Mesenteric fat pad (tissue), 1 donor: ENCODE data around the gene TGFA. TPM values are rescaled to one million over a fixed set of nuclear protein-coding genes. Genes with fewer than 3 reads are reported as not detected.
"Not testable (repeated sequence)": the region's sequence is repeated elsewhere in the genome, so short reads cannot be mapped to it uniquely, and the experiment has no call there.

Experiments used
- DNase-seq: peaks from one replicate; pipeline ENCODE4 v3.0.0-alpha.2; 2020; ENCODE audit warnings: low spot score
- total RNA-seq: library from RNA; stranded (reverse); fragmentation: NEBNext Ultra II Directional; extraction: Animal tissue kit (Norgen Biotek cat#: 25700); gene quantifications from one replicate; pipeline ENCODE4 v1.2.1, GENCODE V29; 2021
- donor health status: DM: yes; HTN: yes; CAD: no.

TGFA gene
- total RNA-seq, 1 donor from 2014 or later: 2.2 TPM

DNA sequence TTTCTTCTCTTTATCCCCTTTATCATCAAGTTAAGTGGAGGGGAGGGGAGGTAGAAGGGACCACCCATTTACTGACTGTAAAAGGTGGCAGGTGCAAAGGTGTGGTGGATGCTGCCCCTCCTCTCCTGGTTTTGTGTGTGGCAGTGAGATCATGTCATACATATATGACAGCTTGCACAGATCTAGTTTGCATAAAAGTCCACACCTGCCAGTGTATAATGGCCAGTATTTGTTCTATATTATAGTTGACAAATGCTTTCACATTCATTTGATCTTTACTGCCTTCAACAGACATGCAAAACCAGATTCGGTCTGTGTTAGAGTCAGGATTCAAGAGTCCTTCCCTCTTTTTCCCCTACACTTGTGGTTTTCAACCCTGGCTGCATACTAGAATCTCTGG, 55.1 kb downstream of the TGFA start:
- no peak for DNase-seq

DNA sequence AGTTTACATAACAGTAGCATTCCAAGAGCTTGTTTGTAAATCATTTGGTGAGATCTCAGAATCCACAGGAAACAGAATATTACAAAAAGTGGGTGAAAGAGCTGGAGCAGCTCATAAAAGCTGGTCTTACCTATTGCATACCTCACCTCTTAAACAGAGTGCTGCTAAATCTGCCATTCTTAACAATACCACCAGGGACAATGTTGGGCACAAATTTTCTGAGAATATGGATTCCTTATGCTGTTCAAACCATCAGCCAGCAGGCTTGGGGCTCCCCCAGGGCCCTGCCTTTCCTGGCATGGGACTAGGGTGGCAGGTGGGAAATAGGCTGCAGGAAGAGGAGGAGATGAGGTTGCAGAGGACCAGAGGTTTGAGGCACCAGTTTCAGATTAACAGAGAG, 55.6 kb downstream of the TGFA start:
- no peak for DNase-seq

DNA sequence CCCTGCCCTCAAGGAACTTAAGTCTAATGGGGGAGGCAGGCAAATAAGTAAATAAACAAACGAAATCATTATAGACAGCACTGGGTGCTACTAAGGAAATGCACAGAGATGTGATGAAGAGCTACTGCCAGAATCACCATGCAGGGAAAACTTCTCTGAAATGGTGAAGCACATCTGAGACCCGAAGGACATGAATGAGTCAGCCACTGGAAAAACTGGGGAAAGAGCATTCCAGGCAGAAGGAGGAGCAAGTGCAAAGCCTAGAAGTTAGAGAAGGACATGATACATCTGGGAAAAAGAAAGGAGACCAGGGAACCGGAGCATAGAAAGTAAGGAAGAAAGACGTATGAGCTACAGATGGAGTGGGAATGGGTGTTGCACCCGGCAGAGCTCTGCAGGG, 56.8 kb downstream of the TGFA start:
- DNase-seq: no peak

DNA sequence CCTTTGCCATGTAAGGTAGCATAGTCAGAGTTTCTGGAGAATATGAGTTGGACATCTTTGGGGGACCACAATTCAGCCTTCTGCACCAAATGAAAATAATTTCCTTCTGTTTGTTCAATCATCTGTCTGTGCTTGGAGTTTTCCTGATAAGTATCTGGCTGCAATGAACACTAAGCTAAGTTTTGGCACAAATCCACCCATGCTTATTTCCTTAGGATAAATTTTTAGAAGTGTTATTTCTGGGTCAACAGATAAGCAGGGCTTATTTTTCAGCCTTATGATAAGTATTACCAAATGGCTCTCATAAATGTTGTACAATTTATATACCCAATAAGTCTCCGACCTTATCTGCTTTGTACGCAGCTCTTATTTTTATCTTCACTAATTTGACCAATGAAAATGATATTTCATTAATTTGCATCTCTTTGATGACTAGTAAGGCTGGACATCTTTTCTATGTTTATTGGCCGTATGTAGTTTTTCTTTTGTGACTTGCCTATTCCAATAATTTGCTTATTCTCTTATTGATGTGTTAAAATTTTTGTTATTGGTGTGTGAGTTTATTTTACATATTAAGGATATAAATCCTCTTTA, 59.2 kb downstream of the TGFA start:
- no peak for DNase-seq

DNA sequence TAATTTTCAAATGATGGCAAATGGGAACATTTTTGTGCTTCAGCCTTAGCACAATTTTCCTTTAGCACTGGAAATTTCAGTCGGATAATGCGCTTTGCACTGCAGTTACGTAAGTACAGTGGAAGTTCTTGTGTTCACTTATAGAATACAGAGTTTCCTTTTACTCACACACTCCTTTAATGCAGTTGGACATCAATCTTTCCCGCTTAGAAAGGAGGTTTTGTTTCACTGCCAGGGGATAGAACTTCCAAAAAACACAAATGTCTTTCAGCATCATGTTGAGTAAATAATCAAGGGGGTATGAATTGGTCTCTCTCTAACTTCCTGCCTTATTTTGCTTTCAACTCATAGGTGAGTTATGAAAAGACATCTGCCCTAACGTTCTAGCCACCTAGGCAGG, 63.2 kb downstream of the TGFA start:
- DNase-seq: no peak

DNA sequence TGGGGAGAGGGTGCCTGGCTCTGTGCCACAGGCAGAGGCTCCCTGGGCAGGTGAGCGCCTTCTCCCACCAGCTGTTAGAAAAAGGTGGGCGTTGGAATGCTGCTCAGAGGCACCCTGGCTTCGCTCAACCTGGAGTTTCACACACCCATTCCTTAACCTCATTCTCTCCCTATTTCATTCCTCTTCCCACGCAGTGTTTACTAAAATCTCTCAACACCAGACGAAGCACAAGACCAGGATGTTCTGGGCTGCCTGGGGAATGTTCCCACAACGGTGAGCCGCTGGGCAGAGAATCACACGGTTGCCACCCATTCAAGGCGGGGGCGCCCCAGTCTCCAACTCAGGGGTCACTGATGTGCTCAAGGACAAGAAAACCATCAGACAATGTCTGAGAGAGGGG, 64.5 kb downstream of the TGFA start:
- DNase-seq: no peak

DNA sequence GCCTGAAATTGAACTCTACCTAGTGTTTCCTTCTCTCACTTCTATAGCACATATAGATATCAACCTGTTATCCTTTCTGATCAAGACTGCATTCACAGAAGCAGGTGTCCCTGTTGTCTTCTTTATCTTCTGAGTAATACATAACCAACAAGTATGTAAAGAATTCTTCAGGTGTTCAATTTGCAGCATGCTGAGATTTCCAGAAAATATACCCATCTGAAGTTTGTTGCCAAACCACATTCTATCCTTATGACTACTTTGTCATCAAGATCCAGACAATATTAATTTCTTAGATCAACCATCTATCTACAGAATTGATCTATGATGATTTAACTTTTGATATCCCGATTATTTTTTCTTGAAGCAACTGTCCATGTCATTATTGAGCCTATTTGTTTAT, 69.5 kb downstream of the TGFA start:
- DNase-seq: no peak

DNA sequence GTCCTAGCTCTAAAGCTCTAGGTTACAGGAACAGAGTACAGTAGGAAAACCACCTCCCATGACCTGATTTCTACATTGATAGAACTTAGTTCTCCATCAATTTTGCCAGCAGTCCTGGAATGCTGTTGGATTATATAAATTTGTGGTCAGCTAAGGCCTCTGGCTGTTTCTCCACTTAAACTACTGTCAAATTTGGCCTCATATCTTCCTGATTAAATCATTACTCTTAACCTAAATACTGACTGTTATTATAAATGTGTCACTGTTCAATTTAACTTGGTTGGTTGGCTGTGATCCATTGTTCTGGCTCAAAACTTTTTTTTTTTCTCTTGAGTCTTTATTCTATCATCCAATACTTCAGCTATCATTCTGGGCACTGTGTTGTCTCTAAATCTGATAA, 71.2 kb downstream of the TGFA start:
- DNase-seq: no peak

DNA sequence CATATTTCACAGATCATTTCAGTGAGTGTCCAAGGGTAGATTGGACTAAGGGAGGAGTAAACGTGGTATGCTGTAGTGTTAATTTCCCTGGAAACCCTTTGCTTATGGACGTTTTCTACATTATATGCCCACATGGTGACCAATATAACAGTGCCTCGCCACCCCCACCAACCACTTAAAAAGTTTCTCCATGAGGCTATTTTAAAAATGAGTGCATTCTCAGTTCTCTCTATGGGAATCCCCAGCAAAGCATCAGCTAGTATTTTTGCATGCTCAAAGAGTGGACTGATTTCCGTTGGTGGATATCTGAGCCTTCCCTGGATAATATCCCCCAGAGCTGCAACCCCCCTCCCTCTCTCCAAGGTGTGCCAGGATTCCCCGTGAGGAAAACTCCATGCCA, 73.2 kb downstream of the TGFA start:
- DNase-seq: no peak

DNA sequence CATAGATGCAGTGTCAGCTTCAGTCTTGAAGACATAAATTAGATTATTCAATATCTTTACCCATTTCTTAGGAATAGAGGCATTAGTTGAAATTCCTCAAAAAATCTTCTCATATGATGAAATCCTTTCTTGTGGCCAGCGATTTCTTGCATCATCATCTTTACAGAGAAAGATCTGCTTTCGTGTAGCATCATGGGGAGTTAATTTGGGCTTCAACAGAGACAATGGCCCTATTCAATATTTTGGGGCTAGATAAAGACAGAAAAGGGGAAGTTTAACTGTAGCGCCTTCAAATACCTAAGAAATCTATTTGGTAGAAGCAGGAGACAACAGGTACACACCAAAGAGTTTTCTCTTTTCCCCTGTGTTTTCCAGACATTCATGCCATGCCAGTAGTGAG, 73.8 kb downstream of the TGFA start:
- no peak for DNase-seq

DNA sequence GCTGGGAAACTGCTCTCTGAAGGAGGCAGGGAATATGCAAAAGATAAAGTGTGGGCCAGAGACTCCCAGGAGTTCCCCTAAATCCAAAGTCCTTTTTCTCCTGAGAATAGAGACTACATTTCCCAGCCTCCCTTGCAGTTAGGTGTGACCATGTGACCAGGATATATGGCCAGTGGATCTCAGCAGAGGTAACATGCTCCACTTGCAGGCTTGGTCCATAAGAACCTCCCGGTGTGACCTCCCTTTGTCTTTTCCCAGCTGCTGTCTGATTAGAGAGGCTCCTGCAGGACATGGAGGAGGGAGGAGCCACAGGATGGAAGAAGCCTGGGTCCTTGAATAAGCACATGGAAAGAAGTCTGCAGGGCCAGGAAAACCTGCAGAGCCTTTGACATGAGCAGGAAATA, 76.2 kb downstream of the TGFA start:
- DNase-seq: no peak

DNA sequence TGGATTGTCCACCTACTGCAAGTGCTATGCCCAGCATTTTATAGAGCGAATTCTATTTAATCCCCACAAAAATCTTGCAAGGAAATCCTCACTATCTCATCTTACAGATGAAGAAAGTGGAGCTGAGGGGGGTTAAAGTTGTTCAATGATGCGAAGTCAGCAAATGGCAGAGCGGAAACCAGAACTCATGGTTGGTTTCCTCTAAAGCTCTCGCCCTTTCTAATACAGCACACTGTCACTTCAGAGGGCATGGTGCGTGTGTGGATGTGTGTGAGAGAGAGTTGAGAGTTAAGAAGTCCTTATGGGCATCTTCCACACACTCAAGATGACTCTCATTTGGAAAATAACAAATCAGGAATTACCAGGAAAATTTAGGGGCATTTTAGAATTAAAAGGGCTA, 78.4 kb downstream of the TGFA start:
- DNase-seq: no peak

DNA sequence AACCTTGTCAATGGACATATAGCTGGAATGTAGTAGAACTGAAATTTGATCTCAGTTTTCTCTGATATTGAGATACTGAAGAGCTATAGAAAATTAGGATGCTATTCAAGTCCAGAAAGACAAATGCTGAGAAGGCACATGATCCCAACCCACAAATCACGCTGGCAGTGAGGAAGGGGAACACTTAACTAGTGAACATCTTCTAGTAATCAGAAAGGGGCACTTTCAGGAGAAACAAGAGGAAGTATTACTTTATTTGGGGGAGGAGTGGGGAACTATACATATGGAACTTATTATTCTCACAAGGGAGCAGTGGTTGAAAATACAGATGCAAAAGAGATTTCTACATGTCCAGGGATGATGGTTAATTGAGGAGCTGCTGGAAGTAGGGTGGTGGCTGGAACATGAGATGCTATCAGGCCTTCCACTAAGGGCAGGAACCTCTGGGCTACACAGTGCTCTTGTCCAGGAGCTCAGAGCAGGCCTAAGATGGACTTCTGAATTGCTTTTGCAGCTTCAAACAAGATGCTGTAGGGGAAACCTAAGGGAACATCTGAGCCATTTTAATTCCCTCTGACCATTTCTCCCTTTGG, 79.3 kb downstream of the TGFA start:
- no peak for DNase-seq

DNA sequence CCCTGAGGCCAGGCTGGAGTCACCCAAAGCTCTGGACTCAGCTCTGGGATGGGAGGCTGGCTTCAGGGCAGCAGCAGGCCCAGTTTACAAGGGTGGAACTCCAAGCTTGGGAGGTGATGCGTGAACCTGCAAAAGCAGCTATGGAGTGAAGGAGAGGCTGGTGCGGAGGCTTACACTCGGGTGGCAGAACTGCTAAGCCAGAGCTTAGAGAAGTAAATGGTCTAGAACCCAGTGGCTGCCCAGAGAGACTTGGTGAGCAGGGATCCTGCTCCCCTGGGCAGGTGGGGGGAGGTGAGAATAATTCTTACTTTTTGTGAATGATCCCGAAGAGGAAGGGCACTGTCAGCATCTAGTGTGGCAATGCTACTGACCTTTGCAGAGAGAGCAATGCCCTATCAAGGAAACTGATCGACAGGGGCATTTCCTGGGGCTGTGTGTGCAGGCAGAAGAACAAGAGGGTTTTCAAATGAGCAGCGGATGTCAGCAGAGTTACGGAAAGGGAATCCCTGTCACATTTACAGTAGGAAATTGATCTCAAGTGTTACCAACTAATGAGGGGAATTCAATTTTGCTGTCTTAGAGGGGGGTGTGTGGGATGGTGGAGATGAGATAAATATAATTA, 80.4 kb downstream of the TGFA start:
- DNase-seq: no peak

DNA sequence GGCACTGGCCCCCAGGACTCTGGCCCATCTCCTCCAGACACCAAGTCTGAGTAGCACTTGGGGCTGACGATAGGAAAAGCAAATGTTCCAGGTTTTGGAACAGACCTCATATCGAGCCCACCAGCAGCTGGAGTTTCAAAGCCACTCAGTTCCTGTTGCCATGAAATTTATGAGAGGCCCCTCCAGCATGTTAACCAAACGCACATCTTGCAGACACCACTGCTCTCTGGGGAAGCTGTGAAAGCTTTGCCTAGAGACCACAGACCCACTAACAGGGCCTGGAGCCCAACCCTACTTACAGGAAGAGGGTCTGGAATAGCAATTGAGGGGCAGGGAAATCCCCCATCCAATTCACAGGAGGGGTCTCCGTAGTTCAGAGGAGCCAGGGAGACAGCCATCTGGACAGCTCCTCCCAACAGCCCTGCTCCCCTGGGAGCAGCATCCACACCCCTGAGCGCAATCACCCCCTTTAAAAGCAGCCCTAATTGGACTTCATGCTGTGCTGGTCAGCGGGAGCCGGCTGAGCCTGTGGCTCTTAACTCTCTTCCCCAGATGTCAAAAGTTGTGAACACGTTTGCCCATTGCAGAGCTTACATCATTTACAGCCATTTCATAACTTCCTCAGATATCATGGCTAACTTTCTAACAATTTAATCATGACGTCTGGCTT, 81.3 kb downstream of the TGFA start:
- no peak for DNase-seq

DNA sequence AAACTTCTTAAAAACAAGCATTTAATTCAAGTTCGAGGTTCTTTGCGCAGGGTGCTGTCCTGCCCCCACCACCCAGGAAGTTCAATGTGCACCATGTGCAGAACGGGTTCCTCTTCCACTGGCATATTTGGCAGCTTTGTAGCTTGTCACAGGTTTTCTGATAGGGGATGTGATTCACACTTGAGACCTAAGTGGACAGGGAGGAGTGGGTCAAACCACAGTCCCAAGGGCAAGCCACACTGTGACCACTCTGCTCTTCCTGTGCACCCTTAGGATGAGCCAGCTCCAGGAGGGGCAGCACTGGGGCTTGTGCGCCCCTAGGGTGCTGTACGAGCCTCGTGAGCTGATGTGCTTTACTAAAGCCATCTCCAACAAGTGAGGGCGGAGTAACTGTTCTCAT, 82.5 kb downstream of the TGFA start:
- DNase-seq: no peak

DNA sequence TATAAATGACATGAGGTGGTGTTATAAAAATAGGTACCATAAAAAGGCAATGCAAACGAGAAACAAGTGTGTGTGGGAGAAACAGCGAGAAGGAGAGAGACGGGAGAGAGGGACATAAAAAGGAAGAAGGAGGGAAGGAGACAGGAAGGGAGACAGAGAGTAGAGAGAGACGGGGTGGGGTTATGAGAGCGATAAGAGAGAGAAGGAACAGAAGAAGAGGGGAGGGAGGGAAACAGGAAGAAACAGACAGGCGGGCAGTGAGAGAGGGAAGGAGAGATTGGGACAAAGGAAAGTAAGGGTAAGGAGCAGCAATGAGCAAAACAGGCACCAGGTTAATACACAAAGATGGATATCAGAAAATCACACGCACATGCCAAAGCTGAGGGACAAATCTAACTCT, 83.7 kb downstream of the TGFA start:
- DNase-seq: no peak

DNA sequence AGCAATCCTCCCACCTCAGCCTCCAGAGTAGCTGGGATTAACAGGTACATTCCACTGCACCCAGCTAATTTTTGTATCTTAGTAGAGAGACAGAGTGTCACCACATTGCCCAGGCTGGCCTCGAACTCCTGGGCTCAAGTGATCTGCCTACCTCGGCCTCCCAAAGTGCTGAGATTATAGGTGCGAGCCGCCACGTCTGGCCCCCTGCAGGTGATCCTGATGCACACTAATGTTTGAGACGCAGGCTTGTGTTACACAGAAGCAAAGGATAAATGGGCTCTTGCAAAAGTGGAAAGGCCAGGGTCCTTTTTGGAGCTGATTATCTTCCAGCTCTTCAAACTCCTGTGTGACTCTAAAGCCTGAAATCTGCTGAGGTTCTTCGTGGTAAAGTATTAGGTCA, 84.2 kb downstream of the TGFA start:
- DNase-seq: no peak

DNA sequence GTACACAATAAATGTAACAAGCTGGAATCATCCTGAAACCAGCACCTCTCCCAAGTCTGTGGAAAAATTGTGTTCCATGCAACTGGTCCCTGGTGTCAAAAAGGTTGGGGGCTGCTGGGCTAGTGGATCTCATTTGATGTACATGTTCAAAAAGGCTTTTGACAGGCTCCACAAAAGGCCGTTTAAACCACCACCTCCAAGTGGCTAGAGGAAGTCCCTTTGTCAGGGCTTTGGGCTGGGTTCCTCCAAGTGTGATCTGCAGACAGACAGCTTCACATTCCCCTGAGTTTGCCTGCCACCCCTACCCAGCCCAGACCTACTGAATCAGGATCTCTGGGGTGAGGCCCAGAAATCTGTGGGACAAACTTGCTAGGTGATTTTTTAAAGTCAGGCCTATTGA, 84.7 kb downstream of the TGFA start:
- DNase-seq: no peak

DNA sequence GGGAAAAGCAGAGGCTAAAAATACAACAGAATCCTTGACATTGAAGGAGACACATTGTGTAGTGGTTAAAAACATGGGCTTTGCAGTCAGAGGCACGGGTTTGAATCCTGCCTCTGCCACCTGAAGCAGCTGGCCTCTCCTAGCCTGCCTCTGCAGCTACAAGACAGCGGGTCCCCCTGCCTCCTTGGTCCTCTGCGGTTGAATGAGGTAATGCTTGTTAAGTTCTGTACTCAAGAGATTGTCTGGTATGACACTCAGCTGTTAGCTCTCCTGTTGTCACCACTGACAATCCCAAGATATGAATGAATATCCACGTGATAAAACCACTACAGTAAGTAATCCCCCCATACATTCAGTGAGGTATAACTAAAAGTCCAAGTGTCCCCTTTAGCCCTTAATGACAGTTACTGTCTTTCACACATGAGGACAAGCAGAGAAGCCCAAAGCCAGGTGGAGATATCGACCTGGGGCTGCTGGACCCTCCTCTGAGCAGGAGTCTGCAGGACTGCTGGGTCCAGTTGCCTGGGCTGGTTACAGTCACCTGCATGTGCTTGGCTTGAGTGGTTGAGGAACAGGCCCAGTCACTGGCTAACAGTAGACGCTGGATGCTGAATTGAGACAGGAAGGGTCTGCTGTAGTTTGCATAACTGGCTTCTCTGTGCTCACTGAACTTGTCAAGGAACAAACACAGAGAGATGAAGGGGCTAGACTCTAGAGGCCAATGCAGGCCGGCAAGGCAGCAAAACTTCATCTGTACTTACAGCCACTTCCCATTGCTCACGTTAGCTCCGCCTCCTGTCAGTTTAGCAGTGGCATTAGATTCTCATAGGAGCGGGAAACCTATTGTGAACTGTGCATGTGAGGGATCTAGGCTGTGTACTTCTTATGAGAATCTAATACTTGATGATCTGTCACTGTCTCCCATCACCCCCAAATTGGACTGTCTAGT, 85.5 kb downstream of the TGFA start:
- DNase-seq: no peak

DNA sequence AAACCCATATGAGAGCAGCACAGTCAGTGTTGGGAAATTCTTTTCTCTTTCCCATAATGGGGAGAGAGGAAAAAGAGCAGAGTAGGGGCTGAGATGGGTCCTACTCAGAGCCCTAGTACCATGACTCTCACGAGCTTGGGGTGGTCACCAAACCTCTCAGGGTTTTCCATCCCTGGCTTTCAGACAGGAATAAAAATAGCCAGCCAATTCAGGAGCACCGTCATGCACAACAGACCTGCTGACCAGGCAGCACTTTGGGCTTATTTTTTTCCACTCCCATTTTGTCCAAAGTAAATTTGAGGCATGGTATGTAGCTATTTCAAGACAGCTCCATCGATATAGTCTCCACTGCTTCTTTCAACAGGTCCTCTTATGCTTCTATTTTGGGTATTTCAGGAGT, 86.4 kb downstream of the TGFA start:
- no peak for DNase-seq

DNA sequence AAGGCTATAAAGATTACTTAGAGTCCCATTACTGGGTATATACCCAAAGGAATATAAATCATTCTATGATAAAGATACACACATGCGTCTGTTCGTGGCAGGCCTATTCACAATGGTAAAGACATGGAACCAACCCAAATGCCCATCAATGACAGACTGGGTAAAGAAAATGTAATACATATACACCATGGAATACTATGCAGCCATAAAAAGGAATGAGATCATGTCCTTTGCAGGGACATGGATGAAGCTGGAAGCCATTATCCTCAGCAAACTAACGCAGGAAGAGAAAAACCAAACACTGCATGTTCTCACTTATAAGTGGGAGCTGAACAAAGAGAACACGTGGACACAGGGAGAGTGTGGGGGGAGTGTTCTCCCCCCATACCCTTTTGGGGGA, 87.0 kb downstream of the TGFA start:
- not testable (repeated sequence) for DNase-seq
